Pancreas (tissue), 10 donors: Measurements from ENCODE around the gene ZYX. TPM values are rescaled to one million over a fixed set of nuclear protein-coding genes. Genes with fewer than 3 reads are reported as not detected.
"Not testable (repeated sequence)": the region's sequence is repeated elsewhere in the genome, so short reads cannot be mapped to it uniquely, and the experiment has no call there.

Experiments
- ATAC-seq, 4 donors: fragments of 200-7000 bp; cut with Tn5 transposase; one replicate each; pipeline versions ENCODE4 v1.8.0 to v1.9.1; 2020; ENCODE audit warnings: mild to moderate bottlenecking in 4 of 4, moderate library complexity in 4 of 4
- DNase-seq, 6 donors: peaks; one replicate each; pipeline ENCODE4 v3.0.0-alpha.2; 2020
- FAIRE-seq: peaks from 2 replicates; lab custom pipeline; 2012; peaks lifted over from hg19 to GRCh38; lab: Jason Lieb, UNC
- H3K27ac ChIP-seq, 4 donors: fragments of 200-600 bp; sonication (generic); 1 replicate in 3 of 4; 2 replicates in 1 of 4; pipeline versions ENCODE4 v1.5.0 to v1.8.0; 2020
- H3K27me3 ChIP-seq, 4 donors: fragments of 200-600 bp; one replicate each; pipeline ENCODE4 v1.8.0; 2021
- H3K36me3 ChIP-seq, 3 donors: fragments of 200-600 bp; sonication (generic) in 1 of 3; one replicate each; pipeline versions ENCODE4 v1.5.0 to v1.8.0; 2020 to 2021
- H3K4me1 ChIP-seq, 3 donors: fragments of 200-600 bp; one replicate each; pipeline ENCODE4 v1.8.0; 2021
- H3K4me3 ChIP-seq, 4 donors: fragments of 200-600 bp; sonication (generic) in 2 of 4; one replicate each; pipeline versions ENCODE4 v1.5.0 to v1.8.0; 2020 to 2021
- H3K9me3 ChIP-seq, 4 donors: fragments of 200-600 bp; one replicate each; pipeline ENCODE4 v1.8.0; 2021
- CTCF ChIP-seq, 4 donors: fragments of 200-600 bp; sonication (generic) in 3 of 4; IDR thresholded peaks; one replicate each; pipeline versions ENCODE4 v1.5.0 to v1.8.0; 2021; ENCODE audit warnings: antibody characterized with exemption in 4 of 4
- WGBS, 2 donors: extraction: QIAGEN DNeasy Blood & Tissue Kit; methylation state at CpG; one replicate each; pipeline ENCODE4 v1.1.7; 2013; 5-methylcytosine and 5-hydroxymethylcytosine counted together
- intact Hi-C, 3 donors: fragments of 100-400 bp; cut with DNase I; formaldehyde crosslinking; loops; one replicate each; pipeline versions ENCODE4 v1.11.1 to v1.14.2; 2022
- polyA plus RNA-seq, 2 donors: library from polyadenylated mRNA; stranded (reverse); fragments of 200-250 nt; gene quantifications; one replicate each; pipeline ENCODE4 v1.2.3, GENCODE V29; 2013
- total RNA-seq, 6 donors: library from RNA; stranded (reverse); fragmentation: NEBNext Ultra II Directional in 4 of 6; extraction: Animal tissue kit (Norgen Biotek cat#: 25700) in 4 of 6; gene quantifications; one replicate each; pipeline versions ENCODE4 v1.2.1 to v1.2.4, GENCODE V29; 2021 to 2023
- donor health status: healthy with polysubstance abuse.
- donor health status: DM: no; HTN: no; CAD: no; lungs with moderate emphysema.
- donor health status: DM: no; HTN: no; CAD: no.
- donor health status: control.
- donor health status: control.
- donor health status: Bipolar disorder and iron deficiency.
- donor health status: DM: yes; HTN: yes; CAD: no.
- donor health status: DM: no; HTN: no; CAD: no.
- donor health status: DM: no; HTN: no; CAD: no.
- donor health status: DM: yes; HTN: yes; CAD: no.

ZYX gene
- total and polyA plus RNA-seq, 8 donors: 29.1 to 73.8 (median 44.2) TPM

GRCh38 chr7:143390104-143390772, 9.1 kb downstream of the ZYX start:
- H3K27ac ChIP-seq: no peak overlapping the region
- 91 to 93% methylated on average over 7 to 10 of the region's 10 CpGs for WGBS, 2 donors
- H3K4me3 ChIP-seq: no peak overlapping the region
- intact Hi-C loops: no loop called here
- no peaks in the 10 kb centered on the region for H3K9me3 ChIP-seq
- DNase-seq (no peak), ATAC-seq (no peak), FAIRE-seq (no peak)
- TF ChIP-seq CTCF (IDR thresholded peaks at IDR 0.05): no peak
- no peaks in the 10 kb centered on the region for H3K27me3 ChIP-seq
- peaks cover 0 to 17% (median 15%) of the 10 kb centered on the region in 3 donors for H3K4me1 ChIP-seq
- H3K36me3 ChIP-seq: peaks cover 0 to 14% (median 0%) of the 10 kb centered on the region in 3 donors

DNA sequence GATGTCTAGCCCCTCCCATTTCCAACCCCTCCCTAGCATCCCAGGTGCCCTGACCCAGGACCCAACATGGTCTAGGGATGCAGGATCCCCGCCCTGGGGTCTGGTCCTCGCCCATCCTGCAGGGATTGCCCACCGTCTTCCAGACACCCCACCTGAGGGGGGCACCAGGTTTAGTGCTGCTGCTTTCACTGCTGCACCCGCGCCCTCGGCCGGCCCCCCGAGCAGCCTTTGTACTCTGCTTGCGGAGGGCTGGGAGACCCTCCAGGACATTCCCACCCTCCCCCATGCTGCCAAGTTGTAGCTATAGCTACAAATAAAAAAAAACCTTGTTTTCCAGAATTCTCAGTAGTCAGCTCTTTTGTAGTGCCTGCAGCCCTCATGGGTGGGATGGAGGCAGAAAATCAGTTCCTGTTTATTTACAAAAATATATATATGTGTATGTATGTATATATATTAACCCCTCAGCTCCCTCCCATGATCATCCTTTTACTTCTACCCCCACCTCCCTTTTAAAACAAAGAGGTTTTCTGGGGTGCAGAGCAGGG, 9.7 kb downstream of the ZYX start:
- no peak overlapping the region for H3K4me3 ChIP-seq
- no peak for FAIRE-seq
- H3K9me3 ChIP-seq: no peaks in the 10 kb centered on the region
- no peaks in the 10 kb centered on the region for H3K27me3 ChIP-seq
- ATAC-seq: no peak
- WGBS, 2 donors: 92 to 95% methylated on average over 9 of the region's 9 CpGs
- peaks cover 0 to 17% (median 15%) of the 10 kb centered on the region in 3 donors for H3K4me1 ChIP-seq
- H3K27ac ChIP-seq: peak overlapping the region in 3 of 4 donors; percentile 65 to 77 (median 74)
- H3K36me3 ChIP-seq: peaks cover 0 to 14% (median 0%) of the 10 kb centered on the region in 3 donors
- intact Hi-C loops: no loop called here
- peak in 1 of 6 donors; percentile 62 for DNase-seq
- no peak for TF ChIP-seq CTCF (IDR thresholded peaks at IDR 0.05)

GRCh38 chr7:143391462-143392404, 10.6 kb downstream of the ZYX start:
- FAIRE-seq (no peak), DNase-seq (peak in 3 of 6 donors; percentile 14 to 59 (median 53)), ATAC-seq (peak; percentile 37 to 61 (median 55))
- intact Hi-C loops: no loop called here
- Histone ChIP-seq H3K27ac (peak overlapping the region; percentile 64 to 77 (median 70)), H3K4me1 (peaks cover 0 to 17% (median 15%) of the 10 kb centered on the region in 3 donors), H3K27me3 (no peaks in the 10 kb centered on the region), H3K9me3 (no peaks in the 10 kb centered on the region), H3K36me3 (peaks cover 0 to 14% (median 0%) of the 10 kb centered on the region in 3 donors), H3K4me3 (no peak overlapping the region)
- no peak for TF ChIP-seq CTCF (IDR thresholded peaks at IDR 0.05)
- 72 to 78% methylated on average over 24 of the region's 24 CpGs for WGBS, 2 donors

GRCh38 chr7:143392427-143392826, 11.3 kb downstream of the ZYX start:
- WGBS, 2 donors: 92 to 95% methylated on average over 8 of the region's 8 CpGs
- DNase-seq: not testable (repeated sequence)

DNA sequence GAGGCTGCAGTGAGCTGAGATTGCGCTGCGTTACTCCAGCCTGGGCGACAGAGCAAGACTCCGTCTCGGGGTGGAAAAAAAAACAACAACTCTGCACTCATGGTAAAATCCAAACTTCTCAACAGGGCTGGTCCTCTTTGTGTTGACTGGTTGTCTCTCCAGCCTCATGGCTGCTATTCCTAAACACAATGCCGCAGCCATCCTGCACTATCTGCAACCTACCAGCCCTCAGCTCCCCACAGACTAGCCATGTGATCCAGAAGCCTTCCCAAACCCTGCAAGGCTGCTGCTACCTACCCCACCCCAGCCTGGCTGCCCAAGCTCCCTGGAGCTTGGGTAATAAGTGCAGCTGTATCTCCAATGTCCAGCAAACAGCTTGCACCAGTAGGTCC, 11.7 kb downstream of the ZYX start:
- Histone ChIP-seq H3K36me3 (peaks cover 0 to 14% (median 0%) of the 10 kb centered on the region in 3 donors), H3K27me3 (no peaks in the 10 kb centered on the region), H3K4me1 (peaks cover 0 to 17% (median 15%) of the 10 kb centered on the region in 3 donors), H3K27ac (peak overlapping the region in 3 of 4 donors; percentile 65 to 77 (median 74)), H3K9me3 (no peaks in the 10 kb centered on the region), H3K4me3 (no peak overlapping the region)
- TF ChIP-seq CTCF (IDR thresholded peaks at IDR 0.05): no peak
- FAIRE-seq (no peak), DNase-seq (peak in 1 of 6 donors; percentile 11), ATAC-seq (no peak)
- intact Hi-C loops: no loop called here
- WGBS, 2 donors: 98 to 99% methylated on average over 6 of the region's 6 CpGs

More at GRCh38 chr7:143392427-143392826, 11.3 kb downstream of the ZYX start:
- H3K9me3 ChIP-seq, ATAC-seq, FAIRE-seq, H3K4me3 ChIP-seq, H3K27me3 ChIP-seq, intact Hi-C loops: not testable (repeated sequence)
- peaks cover 0 to 14% (median 0%) of the 10 kb centered on the region in 3 donors for H3K36me3 ChIP-seq
- peaks cover 0 to 17% (median 15%) of the 10 kb centered on the region in 3 donors for H3K4me1 ChIP-seq
- H3K27ac ChIP-seq: peak overlapping the region in 3 of 4 donors; percentile 65 to 77 (median 74)
